ENCODE data around the gene FKBP2.

DNA sequence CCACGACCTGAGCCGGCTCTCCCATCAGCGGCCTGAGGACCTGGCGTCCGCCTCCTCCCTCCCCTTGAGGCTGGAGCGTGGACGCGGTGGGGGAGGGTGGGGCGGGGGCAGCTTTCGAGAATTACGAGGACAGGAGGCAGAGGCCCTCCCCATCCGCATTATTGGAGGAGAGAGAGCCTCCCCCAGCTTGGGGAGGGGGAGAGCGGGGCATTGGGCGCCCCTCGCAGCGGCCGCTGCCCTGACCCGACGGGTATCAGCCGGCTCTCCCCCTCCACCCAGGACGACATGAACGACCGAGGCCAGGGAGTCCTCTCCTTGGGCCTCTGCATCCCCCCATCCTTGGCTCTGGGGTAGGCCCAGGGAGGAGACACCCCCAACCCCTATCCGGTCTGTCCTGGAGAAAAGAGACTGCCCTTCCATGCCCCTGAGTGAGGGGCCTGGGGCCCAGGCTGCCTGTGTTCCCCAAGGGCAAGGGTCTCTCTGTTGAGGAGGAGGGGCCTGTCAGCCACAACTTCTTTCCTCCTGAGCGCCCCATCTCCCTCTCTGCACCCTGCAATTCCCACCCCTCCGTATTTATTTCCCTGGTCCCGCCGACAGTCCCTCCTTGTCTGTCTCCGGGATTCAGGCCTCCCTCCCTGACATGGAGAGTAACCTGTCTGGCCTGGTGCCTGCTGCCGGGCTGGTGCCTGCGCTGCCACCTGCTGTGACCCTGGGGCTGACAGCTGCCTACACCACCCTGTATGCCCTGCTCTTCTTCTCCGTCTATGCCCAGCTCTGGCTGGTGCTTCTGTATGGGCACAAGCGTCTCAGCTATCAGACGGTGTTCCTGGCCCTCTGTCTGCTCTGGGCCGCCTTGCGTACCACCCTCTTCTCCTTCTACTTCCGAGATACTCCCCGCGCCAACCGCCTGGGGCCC lies 45.2 kb downstream of the FKBP2 start:
- TF ChIP-seq, protein P1, sequence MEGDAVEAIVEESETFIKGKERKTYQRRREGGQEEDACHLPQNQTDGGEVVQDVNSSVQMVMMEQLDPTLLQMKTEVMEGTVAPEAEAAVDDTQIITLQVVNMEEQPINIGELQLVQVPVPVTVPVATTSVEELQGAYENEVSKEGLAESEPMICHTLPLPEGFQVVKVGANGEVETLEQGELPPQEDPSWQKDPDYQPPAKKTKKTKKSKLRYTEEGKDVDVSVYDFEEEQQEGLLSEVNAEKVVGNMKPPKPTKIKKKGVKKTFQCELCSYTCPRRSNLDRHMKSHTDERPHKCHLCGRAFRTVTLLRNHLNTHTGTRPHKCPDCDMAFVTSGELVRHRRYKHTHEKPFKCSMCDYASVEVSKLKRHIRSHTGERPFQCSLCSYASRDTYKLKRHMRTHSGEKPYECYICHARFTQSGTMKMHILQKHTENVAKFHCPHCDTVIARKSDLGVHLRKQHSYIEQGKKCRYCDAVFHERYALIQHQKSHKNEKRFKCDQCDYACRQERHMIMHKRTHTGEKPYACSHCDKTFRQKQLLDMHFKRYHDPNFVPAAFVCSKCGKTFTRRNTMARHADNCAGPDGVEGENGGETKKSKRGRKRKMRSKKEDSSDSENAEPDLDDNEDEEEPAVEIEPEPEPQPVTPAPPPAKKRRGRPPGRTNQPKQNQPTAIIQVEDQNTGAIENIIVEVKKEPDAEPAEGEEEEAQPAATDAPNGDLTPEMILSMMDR (IDR thresholded peaks at IDR 0.05; ENCODE audit: low read length), result peak; percentile 23; the same call in 1 of the 2 replicates
- no peak for TF ChIP-seq EZH2 (IDR thresholded peaks at IDR 0.05; ENCODE audit: borderline replicate concordance, low read length)

All from OCI-LY1 (cell line).